Liver (tissue), 9 donors: ENCODE data around the gene C17orf50. TPM values are rescaled to one million over a fixed set of nuclear protein-coding genes. Genes with fewer than 3 reads are reported as not detected.

ENCODE experiments used
- DNase-seq: peaks from one replicate; pipeline ENCODE4 v3.0.0-alpha.2; 2017; ENCODE audit warnings: low spot score
- H3K27ac ChIP-seq, 2 donors: one replicate each; pipeline ENCODE4 v1.7.0; 2013; ENCODE audit warnings: inconsistent platforms in 2 of 2, low read length in 2 of 2, control low read depth in 1 of 2, low read depth in 1 of 2, mild to moderate bottlenecking in 1 of 2
- H3K27me3 ChIP-seq, 4 donors: one replicate each; pipeline versions ENCODE4 v1.6.1 to v1.7.0; 2013; ENCODE audit warnings: low read length in 3 of 4, inconsistent platforms in 1 of 4, mild to moderate bottlenecking in 1 of 4, moderate library complexity in 1 of 4; ENCODE audit not compliant: control insufficient read depth in 4 of 4, insufficient read depth in 4 of 4
- H3K36me3 ChIP-seq, 4 donors: one replicate each; pipeline versions ENCODE4 v1.6.1 to v1.7.0; 2013; ENCODE audit warnings: low read length in 3 of 4, mild to moderate bottlenecking in 3 of 4, low read depth in 1 of 4, moderate library complexity in 1 of 4; ENCODE audit not compliant: control insufficient read depth in 4 of 4, insufficient read depth in 3 of 4
- H3K4me1 ChIP-seq, 4 donors: one replicate each; pipeline versions ENCODE4 v1.6.1 to v1.7.0; 2013; ENCODE audit warnings: low read length in 3 of 4, mild to moderate bottlenecking in 3 of 4, moderate library complexity in 1 of 4; ENCODE audit not compliant: control insufficient read depth in 4 of 4, insufficient read depth in 4 of 4
- H3K4me3 ChIP-seq, 3 donors: one replicate each; pipeline versions ENCODE4 v1.6.1 to v1.7.0; 2013; ENCODE audit warnings: low read length in 3 of 3, control low read depth in 1 of 3, low read depth in 1 of 3, mild to moderate bottlenecking in 1 of 3
- H3K9ac ChIP-seq, 2 donors: one replicate each; pipeline ENCODE4 v1.7.0; 2013; ENCODE audit warnings: low read length in 2 of 2, mild to moderate bottlenecking in 2 of 2, moderate library complexity in 2 of 2, control low read depth in 1 of 2, low read depth in 1 of 2
- H3K9me3 ChIP-seq, 4 donors: one replicate each; pipeline versions ENCODE4 v1.6.1 to v1.7.0; 2013; ENCODE audit warnings: low read length in 3 of 4; ENCODE audit not compliant: control insufficient read depth in 4 of 4
- ATF3 ChIP-seq: IDR thresholded peaks from 2 replicates; pipeline ENCODE4 v1.6.1; 2016; ENCODE audit warnings: antibody characterized with exemption
- EGR1 ChIP-seq, 2 donors: IDR thresholded peaks; 2 replicates each; pipeline ENCODE4 v1.6.1; 2016 to 2018; ENCODE audit warnings: antibody characterized with exemption in 2 of 2, low read depth in 2 of 2
- FOXA1 ChIP-seq: IDR thresholded peaks from 2 replicates; pipeline ENCODE4 v1.6.1; 2016; ENCODE audit warnings: antibody characterized with exemption
- FOXA2 ChIP-seq: IDR thresholded peaks from 2 replicates; pipeline ENCODE4 v1.6.1; 2016; ENCODE audit warnings: antibody characterized with exemption
- GABPA ChIP-seq, 2 donors: IDR thresholded peaks in 1 of 2; conservative IDR thresholded peaks in 1 of 2; 2 replicates each; pipeline ENCODE4 v1.6.1; 2016; ENCODE audit warnings: antibody characterized with exemption in 2 of 2, mild to moderate bottlenecking in 1 of 2, moderate library complexity in 1 of 2
- HNF4A ChIP-seq, 2 donors: conservative IDR thresholded peaks; 2 replicates each; pipeline ENCODE4 v1.6.1; 2016; ENCODE audit warnings: antibody characterized with exemption in 2 of 2, mild to moderate bottlenecking in 2 of 2
- HNF4G ChIP-seq: IDR thresholded peaks from 2 replicates; pipeline ENCODE4 v1.6.1; 2016; ENCODE audit warnings: antibody characterized with exemption
- JUND ChIP-seq, 2 donors: IDR thresholded peaks; 2 replicates each; pipeline ENCODE4 v1.6.1; 2016; ENCODE audit warnings: antibody characterized with exemption in 2 of 2
- MAX ChIP-seq: IDR thresholded peaks from 2 replicates; pipeline ENCODE4 v1.6.1; 2016; ENCODE audit warnings: antibody characterized with exemption
- NR2F2 ChIP-seq: IDR thresholded peaks from 2 replicates; pipeline ENCODE4 v1.6.1; 2016; ENCODE audit warnings: antibody characterized with exemption
- RAD21 ChIP-seq, 2 donors: IDR thresholded peaks; 2 replicates each; pipeline ENCODE4 v1.6.1; 2016; ENCODE audit warnings: antibody characterized with exemption in 2 of 2, mild to moderate bottlenecking in 2 of 2
- RXRA ChIP-seq, 2 donors: IDR thresholded peaks; 2 replicates each; pipeline ENCODE4 v1.6.1; 2017 to 2018; ENCODE audit warnings: antibody characterized with exemption in 2 of 2, mild to moderate bottlenecking in 1 of 2
- SP1 ChIP-seq: IDR thresholded peaks from 2 replicates; pipeline ENCODE4 v1.6.1; 2018; ENCODE audit warnings: antibody characterized with exemption, mild to moderate bottlenecking
- TAF1 ChIP-seq: conservative IDR thresholded peaks from 2 replicates; pipeline ENCODE4 v1.6.1; 2016; ENCODE audit warnings: antibody characterized with exemption, mild to moderate bottlenecking
- YY1 ChIP-seq: IDR thresholded peaks from 2 replicates; pipeline ENCODE4 v1.6.1; 2016; ENCODE audit warnings: antibody characterized with exemption, mild to moderate bottlenecking
- WGBS: extraction: QIAGEN DNeasy Blood & Tissue Kit; methylation state at CpG from one replicate; pipeline ENCODE4 v1.1.7; 2013; 5-methylcytosine and 5-hydroxymethylcytosine counted together
- polyA plus RNA-seq, 2 donors: library from polyadenylated mRNA; stranded (reverse) in 1 of 2; unstranded in 1 of 2; fragments of 200-250 nt in 1 of 2; fragments of >200 nt in 1 of 2; fragmentation: Nextera tagmentation in 1 of 2; extraction: Ambion mirVana in 1 of 2; gene quantifications; one replicate each; pipeline versions ENCODE4 v1.2.1 to v1.2.3, GENCODE V29; 2013 to 2015
- total RNA-seq, 2 donors: library from RNA; depleted of rRNA; stranded (reverse); fragments of >200 nt; gene quantifications; one replicate each; pipeline ENCODE4 v1.2.3, GENCODE V29; 2014
- TF ChIP-seq, protein P1 (sequence below): fragments of 150-350 bp; IDR thresholded peaks from 2 replicates; pipeline ENCODE4 v1.5.1; 2017; ENCODE audit warnings: improper control_type of control experiment, low read depth, low read length; ENCODE audit not compliant: missing input control
- TF ChIP-seq, protein P2 (sequence below): IDR thresholded peaks from 2 replicates; pipeline ENCODE4 v1.6.1; 2016; ENCODE audit warnings: antibody characterized with exemption, mild to moderate bottlenecking
- TF ChIP-seq, protein P3 (sequence below): IDR thresholded peaks from 2 replicates; pipeline ENCODE4 v1.6.1; 2016; ENCODE audit warnings: antibody characterized with exemption
- donor health status: healthy.
- donor health status: healthy.
- donor health status: healthy.
- donor health status: healthy.
- donor health status: healthy.

Gene C17orf50
- total and polyA plus RNA-seq, 4 donors, result not detected

GRCh38 chr17:35748979-35749378 is 11.7 kb upstream of the C17orf50 start:
- Histone ChIP-seq H3K27ac (no peak overlapping the region), H3K4me1 (peaks cover 0 to 5% (median 0%) of the 10 kb centered on the region in 4 donors), H3K9ac (no peak overlapping the region), H3K36me3 (no peaks in the 10 kb centered on the region), H3K9me3 (no peaks in the 10 kb centered on the region), H3K4me3 (no peak overlapping the region), H3K27me3 (no peaks in the 10 kb centered on the region)
- no peak for TF ChIP-seq TAF1
- no peak for TF ChIP-seq MAX
- no peak for TF ChIP-seq YY1
- TF ChIP-seq JUND (IDR thresholded peaks at IDR 0.05), result no peak
- no peak for TF ChIP-seq ATF3
- no peak for TF ChIP-seq FOXA1
- TF ChIP-seq, protein P1, sequence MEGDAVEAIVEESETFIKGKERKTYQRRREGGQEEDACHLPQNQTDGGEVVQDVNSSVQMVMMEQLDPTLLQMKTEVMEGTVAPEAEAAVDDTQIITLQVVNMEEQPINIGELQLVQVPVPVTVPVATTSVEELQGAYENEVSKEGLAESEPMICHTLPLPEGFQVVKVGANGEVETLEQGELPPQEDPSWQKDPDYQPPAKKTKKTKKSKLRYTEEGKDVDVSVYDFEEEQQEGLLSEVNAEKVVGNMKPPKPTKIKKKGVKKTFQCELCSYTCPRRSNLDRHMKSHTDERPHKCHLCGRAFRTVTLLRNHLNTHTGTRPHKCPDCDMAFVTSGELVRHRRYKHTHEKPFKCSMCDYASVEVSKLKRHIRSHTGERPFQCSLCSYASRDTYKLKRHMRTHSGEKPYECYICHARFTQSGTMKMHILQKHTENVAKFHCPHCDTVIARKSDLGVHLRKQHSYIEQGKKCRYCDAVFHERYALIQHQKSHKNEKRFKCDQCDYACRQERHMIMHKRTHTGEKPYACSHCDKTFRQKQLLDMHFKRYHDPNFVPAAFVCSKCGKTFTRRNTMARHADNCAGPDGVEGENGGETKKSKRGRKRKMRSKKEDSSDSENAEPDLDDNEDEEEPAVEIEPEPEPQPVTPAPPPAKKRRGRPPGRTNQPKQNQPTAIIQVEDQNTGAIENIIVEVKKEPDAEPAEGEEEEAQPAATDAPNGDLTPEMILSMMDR, result no peak
- TF ChIP-seq SP1, result no peak
- 83% methylated on average over 6 of the region's 6 CpGs for WGBS
- DNase-seq, result no peak

GRCh38 chr17:35749560-35750412 is 10.9 kb upstream of the C17orf50 start:
- TF ChIP-seq MAX (no peak), ATF3 (no peak), NR2F2 (no peak), TAF1 (no peak), SP1 (no peak), RAD21 (IDR thresholded peaks at IDR 0.05) (no peak), RXRA (IDR thresholded peaks at IDR 0.05) (no peak), EGR1 (IDR thresholded peaks at IDR 0.05; ENCODE audit: low read depth in 2 of 2) (no peak), JUND (IDR thresholded peaks at IDR 0.05) (no peak), YY1 (no peak), FOXA2 (no peak), GABPA (IDR thresholded peaks at IDR 0.05 in 1 of 2, conservative IDR thresholded peaks at IDR 0.05 in 1 of 2) (no peak), HNF4A (conservative IDR thresholded peaks at IDR 0.05) (no peak), HNF4G (no peak), FOXA1 (no peak)
- TF ChIP-seq, protein P1, result no peak
- TF ChIP-seq, protein P2, sequence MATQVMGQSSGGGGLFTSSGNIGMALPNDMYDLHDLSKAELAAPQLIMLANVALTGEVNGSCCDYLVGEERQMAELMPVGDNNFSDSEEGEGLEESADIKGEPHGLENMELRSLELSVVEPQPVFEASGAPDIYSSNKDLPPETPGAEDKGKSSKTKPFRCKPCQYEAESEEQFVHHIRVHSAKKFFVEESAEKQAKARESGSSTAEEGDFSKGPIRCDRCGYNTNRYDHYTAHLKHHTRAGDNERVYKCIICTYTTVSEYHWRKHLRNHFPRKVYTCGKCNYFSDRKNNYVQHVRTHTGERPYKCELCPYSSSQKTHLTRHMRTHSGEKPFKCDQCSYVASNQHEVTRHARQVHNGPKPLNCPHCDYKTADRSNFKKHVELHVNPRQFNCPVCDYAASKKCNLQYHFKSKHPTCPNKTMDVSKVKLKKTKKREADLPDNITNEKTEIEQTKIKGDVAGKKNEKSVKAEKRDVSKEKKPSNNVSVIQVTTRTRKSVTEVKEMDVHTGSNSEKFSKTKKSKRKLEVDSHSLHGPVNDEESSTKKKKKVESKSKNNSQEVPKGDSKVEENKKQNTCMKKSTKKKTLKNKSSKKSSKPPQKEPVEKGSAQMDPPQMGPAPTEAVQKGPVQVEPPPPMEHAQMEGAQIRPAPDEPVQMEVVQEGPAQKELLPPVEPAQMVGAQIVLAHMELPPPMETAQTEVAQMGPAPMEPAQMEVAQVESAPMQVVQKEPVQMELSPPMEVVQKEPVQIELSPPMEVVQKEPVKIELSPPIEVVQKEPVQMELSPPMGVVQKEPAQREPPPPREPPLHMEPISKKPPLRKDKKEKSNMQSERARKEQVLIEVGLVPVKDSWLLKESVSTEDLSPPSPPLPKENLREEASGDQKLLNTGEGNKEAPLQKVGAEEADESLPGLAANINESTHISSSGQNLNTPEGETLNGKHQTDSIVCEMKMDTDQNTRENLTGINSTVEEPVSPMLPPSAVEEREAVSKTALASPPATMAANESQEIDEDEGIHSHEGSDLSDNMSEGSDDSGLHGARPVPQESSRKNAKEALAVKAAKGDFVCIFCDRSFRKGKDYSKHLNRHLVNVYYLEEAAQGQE, result no peak
- TF ChIP-seq, protein P3, sequence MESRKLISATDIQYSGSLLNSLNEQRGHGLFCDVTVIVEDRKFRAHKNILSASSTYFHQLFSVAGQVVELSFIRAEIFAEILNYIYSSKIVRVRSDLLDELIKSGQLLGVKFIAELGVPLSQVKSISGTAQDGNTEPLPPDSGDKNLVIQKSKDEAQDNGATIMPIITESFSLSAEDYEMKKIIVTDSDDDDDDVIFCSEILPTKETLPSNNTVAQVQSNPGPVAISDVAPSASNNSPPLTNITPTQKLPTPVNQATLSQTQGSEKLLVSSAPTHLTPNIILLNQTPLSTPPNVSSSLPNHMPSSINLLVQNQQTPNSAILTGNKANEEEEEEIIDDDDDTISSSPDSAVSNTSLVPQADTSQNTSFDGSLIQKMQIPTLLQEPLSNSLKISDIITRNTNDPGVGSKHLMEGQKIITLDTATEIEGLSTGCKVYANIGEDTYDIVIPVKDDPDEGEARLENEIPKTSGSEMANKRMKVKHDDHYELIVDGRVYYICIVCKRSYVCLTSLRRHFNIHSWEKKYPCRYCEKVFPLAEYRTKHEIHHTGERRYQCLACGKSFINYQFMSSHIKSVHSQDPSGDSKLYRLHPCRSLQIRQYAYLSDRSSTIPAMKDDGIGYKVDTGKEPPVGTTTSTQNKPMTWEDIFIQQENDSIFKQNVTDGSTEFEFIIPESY, result no peak
- H3K4me3 ChIP-seq, result no peak overlapping the region
- H3K4me1 ChIP-seq, result peaks cover 0 to 5% (median 0%) of the 10 kb centered on the region in 4 donors
- no peak for DNase-seq
- no peak overlapping the region for H3K27ac ChIP-seq
- no peaks in the 10 kb centered on the region for H3K36me3 ChIP-seq
- no peaks in the 10 kb centered on the region for H3K27me3 ChIP-seq
- H3K9ac ChIP-seq, result no peak overlapping the region
- 13% methylated on average over 35 of the region's 35 CpGs for WGBS
- no peaks in the 10 kb centered on the region for H3K9me3 ChIP-seq
